ENCODE measurements around the gene NRXN3. TPM values are rescaled to one million over a fixed set of nuclear protein-coding genes. Genes with fewer than 3 reads are reported as not detected.
"Not testable (repeated sequence)": the region's sequence is repeated elsewhere in the genome, so short reads cannot be mapped to it uniquely, and the experiment has no call there.

The NRXN3 gene
- total RNA-seq, 1 donor from 2014 or later = 20.3 TPM

DNA sequence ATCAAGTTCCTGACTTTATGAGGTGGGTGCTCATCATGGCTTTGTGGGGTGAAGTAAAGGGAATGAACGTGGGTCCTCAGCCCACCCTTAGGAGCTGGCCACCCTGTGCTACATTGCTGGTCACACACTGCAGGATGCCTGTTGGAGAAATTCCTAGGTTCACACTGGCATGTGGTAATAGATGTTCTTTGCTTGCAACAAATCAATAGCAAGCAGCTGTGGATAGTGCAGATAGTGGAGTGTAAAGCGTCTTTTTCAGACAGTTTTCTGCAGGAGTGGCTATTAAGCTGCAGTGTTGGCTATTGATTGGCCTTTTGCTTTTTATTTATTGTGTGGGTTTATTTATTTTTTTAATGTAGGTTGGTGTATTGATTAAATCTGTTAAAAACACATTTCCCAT lies 822.7 kb downstream of the NRXN3 start:
- no peak for DNase-seq (ENCODE audit: low spot score)

DNA sequence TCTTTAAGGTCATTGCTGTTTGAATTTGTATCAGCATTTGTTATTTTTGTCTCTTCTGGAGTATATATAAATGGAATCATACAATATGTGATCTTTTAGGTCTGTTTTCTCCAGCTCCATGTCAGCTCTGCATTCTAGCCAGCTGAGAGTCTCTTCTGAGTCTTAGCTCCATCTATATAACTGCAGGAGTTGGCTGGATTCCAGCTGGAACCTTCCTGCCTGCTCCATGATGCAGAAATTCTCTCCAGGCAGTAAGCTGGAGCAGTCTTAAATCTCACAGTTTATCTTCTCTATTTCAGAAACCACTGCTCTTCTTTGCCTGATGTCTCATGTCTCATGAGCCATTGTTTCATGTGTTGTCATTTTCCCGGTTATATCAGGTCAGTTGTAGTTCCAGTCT lies 827.6 kb downstream of the NRXN3 start:
- no peak for DNase-seq (ENCODE audit: low spot score)

GRCh38 chr14:79009286-79009685 lies 839.1 kb downstream of the NRXN3 start:
- DNase-seq (ENCODE audit: low spot score) = no peak

DNA sequence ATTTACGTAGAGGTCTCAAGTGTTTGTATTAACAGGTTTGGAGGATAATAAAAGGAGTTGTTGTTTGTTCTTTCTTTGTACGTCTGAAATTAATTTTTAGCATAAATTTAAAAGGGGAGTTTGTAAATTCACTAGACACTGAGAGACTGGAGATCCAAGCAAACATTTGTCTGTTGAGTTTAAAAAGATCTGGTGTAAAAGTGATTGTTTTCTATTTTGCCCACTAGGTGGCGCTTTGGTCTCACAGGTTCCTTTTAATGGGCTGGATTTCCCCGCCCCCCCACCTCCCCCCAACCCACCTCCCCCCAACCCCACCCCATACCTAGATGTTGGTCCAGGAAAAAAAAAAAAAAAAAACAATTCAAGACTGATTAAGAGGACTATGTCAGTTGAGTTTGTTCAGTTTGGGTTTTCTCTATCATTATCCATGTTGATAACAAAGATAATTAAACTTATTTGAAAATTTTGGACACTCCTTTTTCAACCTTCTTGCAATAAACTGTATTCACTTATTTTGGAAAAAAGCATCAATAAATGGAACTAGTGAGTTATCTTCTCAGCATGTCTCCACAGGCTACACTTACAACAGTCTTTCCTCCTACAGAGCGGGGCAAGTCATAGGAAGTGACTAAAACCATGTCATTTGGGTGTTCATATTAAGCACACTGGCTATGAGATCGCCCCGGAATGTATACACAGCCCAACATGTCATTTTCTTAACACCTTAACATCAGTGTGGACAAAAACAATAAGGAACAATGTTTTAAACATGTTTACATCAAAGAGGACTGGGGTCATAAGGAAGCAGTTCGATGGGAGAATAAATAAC lies 841.1 kb downstream of the NRXN3 start:
- no peak for DNase-seq (ENCODE audit: low spot score)

GRCh38 chr14:79011920-79012204 lies 841.7 kb downstream of the NRXN3 start:
- no peak for DNase-seq (ENCODE audit: low spot score)

DNA sequence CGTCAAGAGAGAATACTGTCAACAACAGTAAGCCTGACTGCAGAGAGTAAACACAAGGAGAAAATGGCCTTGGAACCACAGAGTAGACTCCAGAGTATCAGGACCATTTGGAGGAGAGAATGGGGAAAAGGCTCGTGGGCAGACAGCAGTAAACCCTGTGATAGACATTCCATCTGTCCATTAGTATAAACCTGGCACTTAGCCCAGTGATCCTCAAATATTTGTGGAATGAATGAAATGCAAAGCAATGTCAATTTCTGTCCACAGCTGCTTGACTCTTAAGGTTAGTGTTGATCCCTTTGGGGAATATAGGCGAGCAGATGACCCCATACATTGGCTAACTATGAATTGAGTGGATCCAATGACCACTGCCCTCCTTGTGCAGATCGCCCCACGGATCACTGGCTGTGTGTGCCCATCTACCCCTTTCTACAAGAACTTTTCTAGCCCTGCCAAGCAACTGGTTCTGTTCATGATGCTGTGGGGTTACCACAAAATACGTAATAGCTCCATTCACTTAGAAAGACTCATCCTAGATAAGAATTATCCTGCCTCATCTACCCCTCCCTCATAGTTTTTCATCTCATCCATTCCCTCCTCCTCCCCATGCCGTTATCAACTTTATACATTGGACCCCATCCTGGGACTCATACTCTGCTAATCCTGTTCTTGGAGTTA lies 846.8 kb downstream of the NRXN3 start:
- no peak for DNase-seq (ENCODE audit: low spot score)

- no peak for DNase-seq (ENCODE audit: low spot score)
Measured at GRCh38 chr14:79017561-79017960, 847.4 kb downstream of the NRXN3 start.

GRCh38 chr14:79018836-79019235 lies 848.7 kb downstream of the NRXN3 start:
- DNase-seq (ENCODE audit: low spot score) = no peak

- DNase-seq (ENCODE audit: low spot score) = not testable (repeated sequence)
Measured at GRCh38 chr14:79019898-79020297, 849.7 kb downstream of the NRXN3 start.

DNA sequence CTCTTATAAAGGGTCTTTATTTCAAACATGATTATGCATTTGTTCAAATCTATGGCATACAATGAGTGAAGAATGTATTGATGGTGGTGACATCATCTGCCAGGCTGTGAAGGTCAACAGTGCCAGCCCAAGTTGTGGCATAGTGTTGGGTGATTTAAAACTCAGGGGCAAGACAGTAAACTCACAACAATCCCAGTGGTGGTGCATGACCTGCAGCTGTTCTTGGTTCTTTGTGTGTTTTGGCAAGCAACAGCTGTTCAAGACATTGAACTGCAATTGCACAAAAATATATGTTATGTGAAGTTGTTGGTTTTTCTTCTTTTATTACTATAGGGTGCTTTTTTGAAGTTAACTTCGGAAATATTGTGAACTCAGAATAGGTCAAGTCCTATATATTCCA lies 851.6 kb downstream of the NRXN3 start:
- no peak for DNase-seq (ENCODE audit: low spot score)

DNA sequence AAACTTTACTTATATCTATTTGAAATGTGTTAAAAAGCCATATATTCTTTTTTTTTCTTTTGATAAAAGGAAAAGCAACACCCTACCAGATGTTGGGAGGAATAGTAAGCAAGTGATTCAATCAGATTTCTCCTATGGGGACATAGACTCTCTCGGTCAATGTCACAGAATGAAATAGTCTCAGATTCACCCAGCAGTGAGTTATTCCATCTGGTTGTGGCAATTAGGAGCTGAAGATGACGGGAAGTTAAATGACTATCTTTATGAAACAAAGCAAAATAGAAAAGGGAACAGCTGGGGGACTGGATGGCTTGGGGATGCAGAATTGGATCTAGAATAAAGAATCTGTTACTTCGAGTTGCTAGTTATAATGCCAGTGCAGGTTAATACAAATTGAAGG lies 857.0 kb downstream of the NRXN3 start:
- no peak for DNase-seq (ENCODE audit: low spot score)

- no peak for DNase-seq (ENCODE audit: low spot score)
Measured at GRCh38 chr14:79028281-79028680, 858.1 kb downstream of the NRXN3 start.

- DNase-seq (ENCODE audit: low spot score) = no peak
Measured at GRCh38 chr14:79036441-79036840, 866.3 kb downstream of the NRXN3 start.

DNA sequence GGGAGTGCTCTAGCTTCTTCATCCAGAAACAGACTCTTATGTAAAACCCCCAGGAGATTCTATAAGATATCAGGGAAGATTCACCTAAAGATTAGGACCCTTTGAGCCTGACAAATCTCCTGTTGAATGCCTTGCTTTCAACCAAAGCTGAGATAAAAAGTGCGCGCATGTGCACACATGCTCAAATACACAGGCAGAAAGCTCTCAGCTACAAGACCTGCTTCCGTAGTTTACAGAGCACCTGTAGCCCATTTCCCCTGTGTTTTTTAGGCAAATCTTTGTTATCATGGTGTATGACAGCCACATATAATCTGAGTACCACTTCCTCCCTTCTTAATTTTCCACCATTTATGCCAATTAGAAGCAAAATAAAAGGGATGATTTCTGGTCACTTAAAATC lies 866.9 kb downstream of the NRXN3 start:
- DNase-seq (ENCODE audit: low spot score) = no peak

- no peak for DNase-seq (ENCODE audit: low spot score)
Measured at GRCh38 chr14:79037593-79037992, 867.4 kb downstream of the NRXN3 start.

- DNase-seq (ENCODE audit: low spot score) = no peak
Measured at GRCh38 chr14:79040790-79041189, 870.6 kb downstream of the NRXN3 start.

DNA sequence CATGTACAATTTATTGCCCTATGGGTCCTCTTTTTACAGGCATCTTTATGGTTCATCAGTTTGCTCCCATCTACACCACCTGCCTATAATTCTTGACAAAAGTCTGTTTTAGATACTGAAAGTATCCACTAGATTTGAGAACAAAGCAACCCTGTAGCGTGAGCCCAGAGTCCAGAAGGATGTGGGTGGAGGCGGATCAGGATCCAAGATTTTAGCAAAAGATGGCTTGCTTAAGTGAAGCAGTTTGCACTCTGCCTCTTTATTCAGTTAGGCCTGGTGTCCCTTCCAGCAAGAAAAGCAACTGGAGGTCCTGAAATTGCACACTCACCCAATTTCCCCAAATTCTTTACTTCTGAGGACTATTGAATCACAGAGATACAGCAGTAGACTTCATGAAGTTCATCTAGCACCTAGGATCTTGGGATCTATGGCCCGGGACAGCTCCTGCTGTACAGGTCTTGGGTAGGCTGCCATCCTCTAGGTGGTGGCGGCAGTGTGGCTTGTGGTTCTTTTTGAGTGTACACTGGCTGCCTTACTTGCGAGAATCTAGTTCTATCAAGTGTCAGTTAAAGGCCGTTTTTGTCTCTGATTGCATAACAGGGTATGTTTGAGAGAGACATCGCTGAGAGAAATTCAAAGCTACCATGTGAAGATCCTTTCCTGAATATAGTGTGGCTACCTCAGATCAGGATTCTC lies 873.2 kb downstream of the NRXN3 start:
- DNase-seq (ENCODE audit: low spot score) = no peak

GRCh38 chr14:79044894-79045624 lies 874.9 kb downstream of the NRXN3 start:
- no peak for DNase-seq (ENCODE audit: low spot score)

DNA sequence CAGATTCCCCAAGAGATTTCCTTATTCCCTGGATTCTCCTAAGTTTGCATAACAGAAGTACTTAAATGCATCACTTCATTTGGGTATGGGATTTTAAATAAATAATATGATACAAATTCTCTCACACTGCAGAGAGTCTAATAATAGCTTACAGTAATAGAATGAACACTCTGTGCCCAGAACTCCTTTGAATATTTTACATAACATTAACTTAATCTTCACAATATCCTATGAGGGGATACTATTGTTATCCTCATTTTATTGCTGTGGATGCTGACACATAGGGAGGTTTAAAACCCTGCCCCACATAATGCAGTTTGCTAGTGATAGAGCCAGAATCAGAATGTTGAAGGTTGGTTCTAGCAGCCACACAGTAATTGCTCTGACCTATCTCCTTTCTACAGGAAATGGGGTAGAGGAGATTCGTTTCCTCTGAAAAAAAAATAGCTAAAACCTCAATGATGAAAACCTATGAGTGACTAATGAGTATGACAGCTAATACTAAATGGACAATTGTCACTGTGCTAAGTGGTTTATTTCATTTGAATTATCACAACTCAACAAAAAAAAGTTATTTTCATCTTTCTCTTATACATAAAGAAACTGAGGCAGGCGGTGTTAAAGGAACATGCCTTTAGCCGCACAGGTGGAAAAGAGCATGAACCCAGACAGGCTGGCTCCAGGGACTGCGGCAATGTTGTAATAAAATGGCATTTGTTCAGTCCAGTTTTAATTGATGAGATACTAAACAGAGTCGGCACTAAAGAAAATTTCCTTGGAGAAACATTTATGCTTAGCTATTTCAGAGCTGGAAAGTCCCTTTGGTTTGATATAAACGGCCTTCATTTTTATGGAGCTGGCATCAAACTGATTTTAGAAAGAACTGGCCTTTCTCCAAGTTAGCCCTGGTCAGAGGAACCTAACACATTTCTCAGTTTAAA lies 880.9 kb downstream of the NRXN3 start:
- no peak for DNase-seq (ENCODE audit: low spot score)

GRCh38 chr14:79051742-79052141 lies 881.6 kb downstream of the NRXN3 start:
- no peak for DNase-seq (ENCODE audit: low spot score)

DNA sequence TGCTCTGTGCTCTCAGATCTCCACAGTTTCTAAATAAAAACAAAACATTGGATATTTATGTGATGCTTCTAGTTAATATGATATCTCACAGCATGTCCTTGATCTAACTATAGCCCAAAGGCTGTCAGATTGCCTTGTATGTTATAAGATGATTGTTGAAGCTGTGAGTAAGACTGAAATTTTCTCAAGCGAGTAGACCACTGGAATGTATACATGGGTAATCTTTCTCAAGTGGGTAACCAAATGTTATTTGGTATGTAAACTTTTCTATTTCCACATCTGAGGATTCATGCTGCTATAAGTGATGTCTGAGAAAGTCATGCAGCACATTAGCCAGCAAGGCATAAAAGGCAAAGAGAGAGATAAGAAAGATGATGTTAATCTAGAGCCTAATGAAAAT lies 886.7 kb downstream of the NRXN3 start:
- no peak for DNase-seq (ENCODE audit: low spot score)
